Fibroblast of lung (primary cell): ENCODE results near the gene IGSF6.

Experiments used
- CTCF ChIP-seq, 2 donors: IDR thresholded peaks in 1 of 2; conservative IDR thresholded peaks in 1 of 2; 1 replicate in 1 of 2; 2 replicates in 1 of 2; pipeline ENCODE4 v1.5.1; 2011 to 2012; ENCODE audit warnings: low read length in 2 of 2, control low read depth in 1 of 2, inconsistent platforms in 1 of 2, low read depth in 1 of 2, mild to moderate bottlenecking in 1 of 2
- EZH2 ChIP-seq: IDR thresholded peaks from 2 replicates; pipeline ENCODE4 v1.5.1; 2012; ENCODE audit warnings: low read length, control low read depth, mild to moderate bottlenecking; ENCODE audit errors: missing control alignments

- TF ChIP-seq CTCF (conservative IDR thresholded peaks at IDR 0.05 in 1 of 2, IDR thresholded peaks at IDR 0.05 in 1 of 2; ENCODE audit: low read depth in 1 of 2, low read length in 2 of 2) (no peak), EZH2 (no peak)
Measured at GRCh38 chr16:21697032-21697431, 44.6 kb upstream of the IGSF6 start.
